ENCODE data around the gene SLC9A9.

Gene SLC9A9

GRCh38 chr3:143718463-143718862 is 129.8 kb downstream of the SLC9A9 start:
- no peak for DNase-seq (ENCODE audit: low read depth)

GRCh38 chr3:143716731-143717130 is 131.5 kb downstream of the SLC9A9 start:
- DNase-seq (ENCODE audit: low read depth), result peak; percentile 7
- no peak for TF ChIP-seq CTCF (IDR thresholded peaks at IDR 0.05; ENCODE audit: control insufficient read depth, insufficient read depth, low read depth, low read length, missing control alignments)

More at GRCh38 chr3:143718463-143718862, 129.8 kb downstream of the SLC9A9 start:
- H3K4me3 ChIP-seq (ENCODE audit: control insufficient read depth, low read depth, low read length), result no peak overlapping the region
- no peak for TF ChIP-seq CTCF (IDR thresholded peaks at IDR 0.05; ENCODE audit: control insufficient read depth, insufficient read depth, low read depth, low read length, missing control alignments)

GRCh38 chr3:143712522-143712921 is 135.7 kb downstream of the SLC9A9 start:
- TF ChIP-seq CTCF (IDR thresholded peaks at IDR 0.05; ENCODE audit: control insufficient read depth, insufficient read depth, low read depth, low read length, missing control alignments), result no peak
- no peak for DNase-seq (ENCODE audit: low read depth)
- no peak overlapping the region for H3K4me3 ChIP-seq (ENCODE audit: control insufficient read depth, low read depth, low read length)

More at GRCh38 chr3:143716731-143717130, 131.5 kb downstream of the SLC9A9 start:
- H3K4me3 ChIP-seq (ENCODE audit: control insufficient read depth, low read depth, low read length), result no peak overlapping the region

- peak; percentile 10 for DNase-seq (ENCODE audit: low read depth)
- no peak overlapping the region for H3K4me3 ChIP-seq (ENCODE audit: control insufficient read depth, low read depth, low read length)
- TF ChIP-seq CTCF (IDR thresholded peaks at IDR 0.05; ENCODE audit: control insufficient read depth, insufficient read depth, low read depth, low read length, missing control alignments), result no peak
These were observed 140.4 kb downstream of the SLC9A9 start for GRCh38 chr3:143707848-143708247.

GRCh38 chr3:143700431-143700975 is 147.8 kb downstream of the SLC9A9 start:
- no peak for TF ChIP-seq CTCF (IDR thresholded peaks at IDR 0.05; ENCODE audit: control insufficient read depth, insufficient read depth, low read depth, low read length, missing control alignments)
- no peak overlapping the region for H3K4me3 ChIP-seq (ENCODE audit: control insufficient read depth, low read depth, low read length)
- no peak for DNase-seq (ENCODE audit: low read depth)

- DNase-seq (ENCODE audit: low read depth), result no peak
- no peak overlapping the region for H3K4me3 ChIP-seq (ENCODE audit: control insufficient read depth, low read depth, low read length)
- TF ChIP-seq CTCF (IDR thresholded peaks at IDR 0.05; ENCODE audit: control insufficient read depth, insufficient read depth, low read depth, low read length, missing control alignments), result no peak
These were observed 148.8 kb downstream of the SLC9A9 start for GRCh38 chr3:143699424-143699823.

Measured in AG09309 (cell line).